Measurements from ENCODE around the gene DNAJC16. TPM values are rescaled to one million over a fixed set of nuclear protein-coding genes. Genes with fewer than 3 reads are reported as not detected.

Gene DNAJC16
- total and polyA plus RNA-seq, 2 of the 4 experiments (the other 2 are of a cell fraction) = 8.0 to 13.1 TPM

- H4K8ac ChIP-seq (ENCODE audit: low read depth in 2 of 2, low read length in 2 of 2) = no peak overlapping the region
- no peaks in the 10 kb centered on the region for H3K9me1 ChIP-seq (ENCODE audit: insufficient read depth, low read length)
- CTCF ChIA-PET = no interaction called here
- no peak overlapping the region for H2BK15ac ChIP-seq (ENCODE audit: low read depth, low read length)
- no peak overlapping the region for H2BK5ac ChIP-seq (ENCODE audit: low read depth, low read length, poor library complexity, severe bottlenecking)
- H3K9ac ChIP-seq (ENCODE audit: low read depth, low read length) = no peak overlapping the region
- no peak overlapping the region for H2BK20ac ChIP-seq (ENCODE audit: low read depth, low read length)
- H3K56ac ChIP-seq (ENCODE audit: extremely low read depth, insufficient read depth, low read length) = no peak overlapping the region
- DNase-seq (no peak), ATAC-seq (ENCODE audit: low read depth) (no peak)
- no peaks in the 10 kb centered on the region for H3K27me3 ChIP-seq (ENCODE audit: control insufficient read depth, insufficient read depth, low read length)
- no peak overlapping the region for H2AFZ ChIP-seq (replicated peaks; ENCODE audit: low read length, poor library complexity)
- H3K4me1 ChIP-seq (ENCODE audit: control insufficient read depth, insufficient read depth, low read length) = no peaks in the 10 kb centered on the region
- H3K18ac ChIP-seq (ENCODE audit: low read depth, low read length) = no peak overlapping the region
- POLR2A ChIA-PET (ENCODE audit: unreplicated experiment) = no interaction called here
- H2AK5ac ChIP-seq (ENCODE audit: low read depth, low read length) = no peak overlapping the region
- peaks cover 24% of the 10 kb centered on the region in 2 experiments for H3K79me1 ChIP-seq (ENCODE audit: low read depth in 1 of 2, low read length in 2 of 2)
- dilution Hi-C loops (cut with HindIII; ENCODE audit: low sequenced_read_pairs, unreplicated experiment) (no loop called here), intact Hi-C loops (cut with micrococcal nuclease) (no loop called here), in situ Hi-C loops (cut with MboI; ENCODE audit: low sequenced_read_pairs) (no loop called here)
- H3K36me3 ChIP-seq (ENCODE audit: control insufficient read depth, insufficient read depth, low read length) = peaks cover 17% of the 10 kb centered on the region
- no peak overlapping the region for H2AK9ac ChIP-seq (replicated peaks; ENCODE audit: low read depth, low read length, poor library complexity)
- no peak overlapping the region for H3K14ac ChIP-seq (replicated peaks; ENCODE audit: low read depth, low read length)
- no TSS peak for BruUV-seq (replicated peaks)
- TF ChIP-seq CTCF (conservative IDR thresholded peaks at IDR 0.05; ENCODE audit: low read depth, low read length) = no peak
- TF ChIP-seq NFE2L2 (IDR thresholded peaks at IDR 0.05; ENCODE audit: low read depth, low read length) = no peak
- no peak for TF ChIP-seq MXI1 (IDR thresholded peaks at IDR 0.05; ENCODE audit: borderline replicate concordance, low read depth, low read length)
- no peak for TF ChIP-seq RCOR1 (IDR thresholded peaks at IDR 0.05; ENCODE audit: insufficient replicate concordance, low read length)
- TF ChIP-seq SMC3 (IDR thresholded peaks at IDR 0.05; ENCODE audit: low read depth, low read length) = no peak
- no peak for TF ChIP-seq MAZ (IDR thresholded peaks at IDR 0.05; ENCODE audit: borderline replicate concordance, low read depth, low read length)
- no peak for TF ChIP-seq USF2 (IDR thresholded peaks at IDR 0.05; ENCODE audit: low read depth, low read length)
- no peak for TF ChIP-seq FOS (IDR thresholded peaks at IDR 0.05; ENCODE audit: low read depth, low read length)
- H4K5ac ChIP-seq (ENCODE audit: low read depth, low read length) = no peak overlapping the region
- H3K4ac ChIP-seq (ENCODE audit: low read depth, low read length) = no peak overlapping the region
- no peak overlapping the region for H3K4me3 ChIP-seq (ENCODE audit: insufficient read depth, low read depth, low read length)
- no CpG with 5 or more reads among the region's 2 CpGs for WGBS, 2 experiments (ENCODE audit: extremely low coverage in 2 of 2, insufficient read length in 1 of 2)
- no peak overlapping the region for H4K91ac ChIP-seq (ENCODE audit: insufficient read depth, low read depth, low read length)
- H3K4me2 ChIP-seq (ENCODE audit: low read depth, low read length) = no peak overlapping the region
- H3K9me3 ChIP-seq (ENCODE audit: control insufficient read depth, insufficient read depth, low read length) = no peaks in the 10 kb centered on the region
- H3K27ac ChIP-seq (ENCODE audit: insufficient read depth, low read length) = no peak overlapping the region
- H4K20me1 ChIP-seq (ENCODE audit: insufficient read depth, low read length) = no peaks in the 10 kb centered on the region
- H2BK120ac ChIP-seq (ENCODE audit: low read depth, low read length) = no peak overlapping the region
- H3K23ac ChIP-seq (ENCODE audit: low read depth, low read length) = no peak overlapping the region
Measured at GRCh38 chr1:15531682-15532081, 5.0 kb downstream of the DNAJC16 start.

Data from IMR-90 (cell line).